Measurements from ENCODE around the gene ETV6. TPM values are rescaled to one million over a fixed set of nuclear protein-coding genes. Genes with fewer than 3 reads are reported as not detected.

The ETV6 gene
- total and polyA plus RNA-seq, 2 of the 8 experiments (the other 6 are each of a cell fraction or from before 2014, with no cell fraction given) = 5.5 to 23.9 TPM

DNA sequence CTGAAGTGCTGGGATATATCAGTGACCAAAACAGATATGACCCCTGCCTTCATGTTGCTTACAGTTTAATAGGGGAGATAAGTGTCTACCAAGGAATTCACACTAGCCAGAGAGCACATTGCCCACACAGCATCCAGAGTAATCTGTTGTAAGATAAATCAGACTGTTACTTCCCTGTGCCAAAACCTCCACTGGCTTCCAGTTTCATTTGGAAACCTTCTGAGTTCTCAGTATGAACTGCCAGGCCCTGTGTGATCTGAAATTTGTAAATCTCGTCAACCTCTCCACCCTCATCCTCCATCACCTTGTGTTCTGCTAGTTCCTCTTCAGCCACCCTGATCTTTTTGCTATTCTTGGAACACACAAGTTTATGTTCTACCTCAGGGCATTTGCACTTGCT, 154.7 kb downstream of the ETV6 start:
- no peak for FAIRE-seq
- CTCF ChIA-PET (ENCODE audit: partially characterized antibody) = interaction anchor here (0.8 to 2.5 kb wide), 13 partner anchors 8 to 83 kb away, joined by 3 to 13 read pairs (median 4); no protein-coding TSS in a partner anchor

More for the DNA sequence above, 154.7 kb downstream of the ETV6 start:
- H4K20me1 ChIP-seq (replicated peaks in 1 of 2; ENCODE audit: control insufficient read depth in 1 of 2, insufficient read depth in 2 of 2, low read length in 2 of 2) = no peaks in the 10 kb centered on the region
- H2BK20ac ChIP-seq (ENCODE audit: low read length) = no peak overlapping the region
- H4K8ac ChIP-seq (ENCODE audit: extremely low read depth, insufficient read depth, low read length) = no peak overlapping the region
- no peak for TF ChIP-seq SIX5 (IDR thresholded peaks at IDR 0.05; ENCODE audit: low read depth, low read length)
- TF ChIP-seq BCL11A (IDR thresholded peaks at IDR 0.05; ENCODE audit: low read depth in 2 of 2, low read length in 2 of 2) = no peak
- no peak for TF ChIP-seq KDM4A (IDR thresholded peaks at IDR 0.05; ENCODE audit: low read depth, low read length, severe bottlenecking)
- TF ChIP-seq CBX5 (IDR thresholded peaks at IDR 0.05; ENCODE audit: low read depth, low read length) = no peak
- no peak for TF ChIP-seq FOSL1 (IDR thresholded peaks at IDR 0.05; ENCODE audit: insufficient read depth, low read depth, low read length)
- TF ChIP-seq BACH1 (IDR thresholded peaks at IDR 0.05; ENCODE audit: low read length) = no peak
- TF ChIP-seq POU5F1 (IDR thresholded peaks at IDR 0.05; ENCODE audit: low read depth, low read length) = no peak
- no peak for TF ChIP-seq SIRT6 (IDR thresholded peaks at IDR 0.05; ENCODE audit: low read length)
- no peak for TF ChIP-seq TCF12 (IDR thresholded peaks at IDR 0.05; ENCODE audit: low read depth, low read length)
- no peak for TF ChIP-seq CBX8 (IDR thresholded peaks at IDR 0.05; ENCODE audit: borderline replicate concordance, low read depth, low read length)
- TF ChIP-seq CEBPB (IDR thresholded peaks at IDR 0.05; ENCODE audit: low read depth, low read length) = no peak
- no peak for TF ChIP-seq BRCA1 (IDR thresholded peaks at IDR 0.05; ENCODE audit: low read depth, low read length)
- no peak for TF ChIP-seq RNF2 (IDR thresholded peaks at IDR 0.05; ENCODE audit: borderline replicate concordance, low read depth, low read length, missing control alignments, poor library complexity, severe bottlenecking)
- no peak for TF ChIP-seq RXRA (IDR thresholded peaks at IDR 0.05; ENCODE audit: insufficient read depth, low read depth, low read length)
- no peak overlapping the region for H3K18ac ChIP-seq (ENCODE audit: extremely low read depth, low read length)
- peaks cover 4% of the 10 kb centered on the region; the same call in 1 of the 2 replicates for H3K79me1 ChIP-seq (ENCODE audit: low read depth, low read length)
- H3K4me1 ChIP-seq (replicated peaks in 1 of 4; ENCODE audit: control insufficient read depth in 3 of 4, insufficient read depth in 4 of 4, low read length in 3 of 4) = peaks cover 0 to 3% (median 2%) of the 10 kb centered on the region in 4 experiments; a peak in 1 of 7 replicates
- H3K27me3 ChIP-seq (replicated peaks in 1 of 4; ENCODE audit: control insufficient read depth in 3 of 4, extremely low read depth in 1 of 4, insufficient read depth in 3 of 4, low read length in 3 of 4) = no peaks in the 10 kb centered on the region
- H3K9ac ChIP-seq (replicated peaks in 1 of 4; ENCODE audit: extremely low read depth in 1 of 4, low read depth in 3 of 4, low read length in 3 of 4) = no peak overlapping the region
- H2AFZ ChIP-seq (ENCODE audit: low read length) = no peak overlapping the region
- no peak overlapping the region for H2BK5ac ChIP-seq (ENCODE audit: low read depth, low read length)
- no peak overlapping the region for H2BK15ac ChIP-seq (ENCODE audit: low read length)
- H3K4ac ChIP-seq (replicated peaks; ENCODE audit: insufficient read length, low read depth, low read length) = no peak overlapping the region
- 76% methylated on average over 1 of the region's 1 CpG; no CpG with 5 or more reads in 1 of the 2 experiments for WGBS, 2 experiments (ENCODE audit: extremely low coverage in 1 of 2, insufficient coverage in 1 of 2, insufficient read length in 1 of 2, insufficient replicate concordance in 2 of 2, low coverage in 1 of 2, low lambda C conversion rate in 2 of 2, missing lambda C conversion rate in 1 of 2)
- no peaks in the 10 kb centered on the region for H3K23me2 ChIP-seq (ENCODE audit: low read depth, low read length)
- H3K79me2 ChIP-seq (ENCODE audit: control insufficient read depth in 1 of 2, insufficient read depth in 2 of 2, low read length in 2 of 2) = no peaks in the 10 kb centered on the region
- no peak overlapping the region for H4K91ac ChIP-seq (replicated peaks; ENCODE audit: insufficient read length, low read length)
- H3K56ac ChIP-seq (replicated peaks; ENCODE audit: insufficient read length, low read depth, low read length) = no peak overlapping the region
- no peak overlapping the region for H4K5ac ChIP-seq (ENCODE audit: insufficient read length, low read depth, low read length)
- H3K9me3 ChIP-seq (ENCODE audit: insufficient read depth in 2 of 2, low read depth in 1 of 2, low read length in 1 of 2) = no peaks in the 10 kb centered on the region
- no peak overlapping the region for H3K23ac ChIP-seq (ENCODE audit: insufficient read length)
- no peak overlapping the region for H2AK5ac ChIP-seq (ENCODE audit: low read depth, low read length)
- no peak overlapping the region for H3K4me2 ChIP-seq (ENCODE audit: insufficient read depth in 1 of 2, low read depth in 2 of 2, low read length in 2 of 2)
- DNase-seq (ENCODE audit: low read depth in 1 of 2, low spot score in 2 of 2) = no peak
- POLR2A ChIA-PET (ENCODE audit: partially characterized antibody) = no interaction called here
- no peak overlapping the region for H2BK12ac ChIP-seq (ENCODE audit: low read depth, low read length)
- H2BK120ac ChIP-seq (replicated peaks; ENCODE audit: low read depth, low read length) = no peak overlapping the region
- H3K4me3 ChIP-seq (ENCODE audit: extremely low read depth in 1 of 4, insufficient read depth in 2 of 4, low read depth in 3 of 4, low read length in 4 of 4) = no peak overlapping the region
- no peaks in the 10 kb centered on the region for H3K36me3 ChIP-seq (ENCODE audit: control insufficient read depth in 2 of 4, insufficient read depth in 4 of 4, low read length in 3 of 4)
- H3K27ac ChIP-seq (ENCODE audit: low read depth, low read length) = no peak overlapping the region
- H3K14ac ChIP-seq (ENCODE audit: insufficient read length) = no peak overlapping the region

Data from H1 (cell line).